CMK (cell line): ENCODE measurements around the gene PMEL.
"Not testable (repeated sequence)": the region's sequence is repeated elsewhere in the genome, so short reads cannot be mapped to it uniquely, and the experiment has no call there.

Experiments
- DNase-seq: peaks from one replicate; pipeline ENCODE4 v3.0.0-alpha.2; 2010; ENCODE audit warnings: low read depth

PMEL gene

GRCh38 chr12:55965941-55966407 lies at the start of gene PMEL:
Gene PMEL (minus strand): TSS chr12:55966042. CDS start chr12:55966011, 31 bp downstream.
- no peak for DNase-seq

GRCh38 chr12:56014205-56014604 lies 48.4 kb upstream of the PMEL start:
- DNase-seq: no peak

GRCh38 chr12:56013482-56013881 lies 47.6 kb upstream of the PMEL start:
- no peak for DNase-seq

- no peak for DNase-seq
These were observed 45.8 kb upstream of the PMEL start for GRCh38 chr12:56011509-56012090.

GRCh38 chr12:56010111-56010570 lies 44.3 kb upstream of the PMEL start:
- DNase-seq: no peak

- DNase-seq: no peak
These were observed 42.0 kb upstream of the PMEL start for GRCh38 chr12:56007564-56008559.

GRCh38 chr12:56004211-56004610 lies 38.4 kb upstream of the PMEL start:
- DNase-seq: no peak

GRCh38 chr12:56003376-56003775 lies 37.5 kb upstream of the PMEL start:
- not testable (repeated sequence) for DNase-seq

GRCh38 chr12:56001487-56002100 lies 35.8 kb upstream of the PMEL start:
- no peak for DNase-seq

GRCh38 chr12:55999999-56000540 lies 34.2 kb upstream of the PMEL start:
- not testable (repeated sequence) for DNase-seq

- DNase-seq: not testable (repeated sequence)
These were observed 33.7 kb upstream of the PMEL start for GRCh38 chr12:55999522-55999921.

GRCh38 chr12:55997535-55997859 lies 31.7 kb upstream of the PMEL start:
- no peak for DNase-seq

- DNase-seq: peak; percentile 91
These were observed 31.1 kb upstream of the PMEL start, which contains the start of gene SUOX for GRCh38 chr12:55996715-55997534. Gene SUOX (plus strand): TSS chr12:55997276. CDS start chr12:56002222, 4,946 bp downstream.

- peak; percentile 36 for DNase-seq
These were observed 30.4 kb upstream of the PMEL start for GRCh38 chr12:55996201-55996714.

GRCh38 chr12:55995366-55995765 lies 29.5 kb upstream of the PMEL start:
- DNase-seq: no peak

GRCh38 chr12:55993230-55993853 lies 27.5 kb upstream of the PMEL start:
- no peak for DNase-seq

GRCh38 chr12:55991110-55991509 lies 25.3 kb upstream of the PMEL start:
- DNase-seq: no peak

- DNase-seq: not testable (repeated sequence)
These were observed 20.1 kb upstream of the PMEL start for GRCh38 chr12:55985976-55986375.

- no peak for DNase-seq
These were observed 19.5 kb upstream of the PMEL start for GRCh38 chr12:55985341-55985740.

- no peak for DNase-seq
These were observed 19.0 kb upstream of the PMEL start for GRCh38 chr12:55984861-55985260.
